ENCODE measurements around the gene USP19. TPM values are rescaled to one million over a fixed set of nuclear protein-coding genes. Genes with fewer than 3 reads are reported as not detected.

USP19 gene
- total and polyA plus RNA-seq, 11 donors = 19.2 to 90.3 (median 55.6) TPM

GRCh38 chr3:49098910-49099630 lies 21.6 kb downstream of the USP19 start:
- peaks cover 7 to 36% (median 21%) of the 10 kb centered on the region in 12 donors for H3K4me1 ChIP-seq
- ATAC-seq (no peak), DNase-seq (no peak)
- H3K27me3 ChIP-seq = no peaks in the 10 kb centered on the region
- intact Hi-C loops (cut with DNase I) = loop anchor here in 2 of 10 donors (10.0 kb wide), 2 partner anchors 74 to 114 kb away; partner anchors contain the start of genes IMPDH2 (in 1 of the 2) and NDUFAF3 (in 1 of the 2)
- WGBS, 4 donors = 86 to 90% (median 87%) methylated on average over 12 to 13 of the region's 13 CpGs
- peak overlapping the region in 3 of 12 donors; percentile 14 to 41 (median 26) for H3K27ac ChIP-seq
- peaks cover 0 to 80% (median 68%) of the 10 kb centered on the region in 9 donors for H3K36me3 ChIP-seq
- H3K4me3 ChIP-seq = no peak overlapping the region
- TF ChIP-seq CTCF (IDR thresholded peaks at IDR 0.05) = no peak
- no peak for TF ChIP-seq POLR2A (IDR thresholded peaks at IDR 0.05)
- no peaks in the 10 kb centered on the region for H3K9me3 ChIP-seq

- Histone ChIP-seq H3K36me3 (peaks cover 0 to 80% (median 68%) of the 10 kb centered on the region in 9 donors), H3K27ac (peak overlapping the region in 3 of 12 donors; percentile 14 to 41 (median 26)), H3K4me3 (no peak overlapping the region), H3K27me3 (no peaks in the 10 kb centered on the region), H3K4me1 (peaks cover 1 to 30% (median 15%) of the 10 kb centered on the region in 12 donors), H3K9me3 (no peaks in the 10 kb centered on the region)
- ATAC-seq (peak in 1 of 4 donors; percentile 1), DNase-seq (peak in 3 of 5 donors; percentile 61 to 73 (median 72))
- intact Hi-C loops (cut with DNase I) = loop anchor here in 2 of 10 donors (10.0 kb wide), 2 partner anchors 74 to 114 kb away; partner anchors contain the start of genes IMPDH2 (in 1 of the 2) and NDUFAF3 (in 1 of the 2)
- 30 to 38% (median 35%) methylated on average over 4 to 5 of the region's 5 CpGs for WGBS, 4 donors
- TF ChIP-seq POLR2A (IDR thresholded peaks at IDR 0.05) = no peak
- no peak for TF ChIP-seq CTCF (IDR thresholded peaks at IDR 0.05)
Observed at GRCh38 chr3:49098429-49098828, 22.2 kb downstream of the USP19 start.

GRCh38 chr3:49093853-49094767 lies 26.5 kb downstream of the USP19 start, which contains the start of gene QRICH1:
QRICH1 (minus strand) TSS chr3:49094071; CDS start chr3:49077017, 17,054 bp downstream.
- 0 to 1% (median 0%) methylated on average over 10 to 65 of the region's 65 CpGs for WGBS, 4 donors
- intact Hi-C loops (cut with DNase I) = loop anchor here in 6 of 10 donors (1.0 to 10.0 kb wide), 7 partner anchors 10 to 109 kb away; partner anchors contain the start of genes LAMB2 (in 3 of the 6), IMPDH2 (in 2 of the 6), NDUFAF3 (in 1 of the 6) and QARS1 (in 1 of the 6)
- Histone ChIP-seq H3K36me3 (peaks cover 0 to 53% (median 40%) of the 10 kb centered on the region in 9 donors), H3K9me3 (no peaks in the 10 kb centered on the region), H3K27me3 (no peaks in the 10 kb centered on the region), H3K4me3 (peak within 1 kb of the TSS; percentile 63 to 100 (median 94)), H3K4me1 (peaks cover 0 to 62% (median 41%) of the 10 kb centered on the region in 12 donors), H3K27ac (peak within 1 kb of the TSS; percentile 86 to 99 (median 94))
- peak in 11 of 12 donors; percentile 14 to 74 (median 52) for TF ChIP-seq CTCF (IDR thresholded peaks at IDR 0.05)
- TF ChIP-seq POLR2A (IDR thresholded peaks at IDR 0.05) = peak in 1 of 2 donors; percentile 47
- DNase-seq (peak; percentile 98), ATAC-seq (peak; percentile 89 to 95 (median 94))
